ENCODE results near the gene THBS3.
"Not testable (repeated sequence)": the region's sequence is repeated elsewhere in the genome, so short reads cannot be mapped to it uniquely, and the experiment has no call there.

THBS3 gene

GRCh38 chr1:155205969-155206593 is 1.6 kb downstream of the THBS3 start:
- no peak for DNase-seq

DNA sequence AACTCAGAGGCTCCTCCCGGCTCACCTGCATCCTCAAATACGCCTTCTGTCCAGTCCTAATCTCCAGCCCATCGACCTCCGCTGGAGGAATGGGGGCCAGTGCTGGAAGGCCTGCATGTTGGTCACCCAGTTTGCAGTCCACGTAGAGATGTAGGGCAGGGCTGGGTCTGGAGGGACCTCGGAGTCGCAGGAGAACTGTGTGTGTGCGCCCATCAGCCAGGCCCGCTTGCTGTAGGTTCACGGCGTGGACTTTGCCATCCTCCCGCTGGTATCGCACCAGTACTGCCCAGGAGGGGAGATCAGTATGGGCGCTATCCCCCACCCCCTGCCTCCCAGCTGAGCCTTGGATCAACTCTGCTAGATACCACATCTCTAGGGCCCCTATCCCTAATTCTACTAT is 2.7 kb downstream of the THBS3 start:
- DNase-seq = no peak

GRCh38 chr1:155202731-155203515 is 4.8 kb downstream of the THBS3 start:
- no peak for DNase-seq

GRCh38 chr1:155202198-155202597 is 5.5 kb downstream of the THBS3 start:
- no peak for DNase-seq

- no peak for DNase-seq
These were observed 6.8 kb downstream of the THBS3 start for GRCh38 chr1:155200920-155201319.

DNA sequence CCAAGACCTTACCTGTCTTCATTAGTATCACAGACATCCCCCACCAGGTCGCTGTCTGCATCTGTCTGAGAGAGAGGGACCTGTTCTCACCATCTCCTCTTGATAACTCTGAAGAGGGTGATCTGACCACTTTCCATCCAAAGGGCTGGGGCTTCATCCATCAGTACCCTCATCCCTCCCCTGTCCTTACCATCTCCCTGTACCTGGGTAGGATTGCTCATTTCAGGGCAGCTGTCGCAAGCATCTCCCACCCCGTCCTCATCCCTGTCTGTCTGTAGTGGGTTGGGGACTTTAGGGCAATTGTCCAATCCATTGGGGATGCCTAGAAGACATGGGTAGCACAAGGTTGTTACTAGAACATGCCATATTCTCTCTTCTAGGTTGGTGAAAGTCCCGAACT is 7.9 kb downstream of the THBS3 start:
- no peak for DNase-seq

DNA sequence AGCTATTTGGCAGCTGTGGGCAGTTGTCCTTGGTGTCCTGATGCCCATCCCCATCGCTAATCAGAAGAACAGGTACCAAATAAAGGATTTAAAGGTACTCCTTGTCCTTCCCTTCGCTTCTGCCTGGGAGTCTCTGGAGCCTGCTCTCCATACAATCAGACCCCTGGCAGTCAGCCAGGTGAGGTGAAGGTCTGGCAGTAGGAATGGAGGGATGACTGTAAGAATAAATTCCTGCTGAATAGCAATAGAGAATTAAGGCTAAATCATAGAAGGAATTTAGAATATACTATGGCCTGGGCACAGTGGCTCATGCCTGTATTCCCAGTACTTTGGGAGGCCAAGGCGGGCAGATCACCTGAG is 9.2 kb downstream of the THBS3 start:
- no peak for DNase-seq

DNA sequence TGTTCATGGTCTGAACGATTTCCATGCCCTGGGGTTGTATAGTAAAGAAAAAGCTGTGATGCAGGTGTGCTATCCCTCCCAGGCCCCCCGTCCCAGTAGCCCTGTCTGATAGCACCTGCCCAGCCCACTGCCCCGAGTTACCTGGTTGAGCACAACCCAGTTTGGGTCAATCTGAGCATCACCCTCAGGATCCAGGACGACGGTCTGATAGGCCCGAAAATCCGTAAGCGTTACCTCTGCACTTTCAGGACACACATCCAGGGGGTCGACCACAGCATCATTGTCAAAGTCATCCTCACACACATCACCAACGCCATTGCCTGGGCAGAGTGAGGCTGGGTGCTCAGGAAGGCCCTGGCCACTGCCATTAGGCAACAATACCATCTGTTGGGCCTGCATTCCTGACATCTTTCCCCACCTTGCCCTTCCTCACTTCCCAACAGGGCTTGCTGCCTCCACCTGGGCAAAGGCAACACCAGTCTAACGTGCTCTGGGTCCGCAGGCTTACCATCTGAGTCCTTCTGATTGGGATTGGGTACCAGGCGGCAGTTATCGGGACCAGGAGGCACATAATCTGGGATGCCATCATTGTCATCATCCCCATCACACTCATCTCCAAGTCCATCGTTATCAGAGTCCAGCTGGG is 9.7 kb downstream of the THBS3 start:
- DNase-seq = no peak

DNA sequence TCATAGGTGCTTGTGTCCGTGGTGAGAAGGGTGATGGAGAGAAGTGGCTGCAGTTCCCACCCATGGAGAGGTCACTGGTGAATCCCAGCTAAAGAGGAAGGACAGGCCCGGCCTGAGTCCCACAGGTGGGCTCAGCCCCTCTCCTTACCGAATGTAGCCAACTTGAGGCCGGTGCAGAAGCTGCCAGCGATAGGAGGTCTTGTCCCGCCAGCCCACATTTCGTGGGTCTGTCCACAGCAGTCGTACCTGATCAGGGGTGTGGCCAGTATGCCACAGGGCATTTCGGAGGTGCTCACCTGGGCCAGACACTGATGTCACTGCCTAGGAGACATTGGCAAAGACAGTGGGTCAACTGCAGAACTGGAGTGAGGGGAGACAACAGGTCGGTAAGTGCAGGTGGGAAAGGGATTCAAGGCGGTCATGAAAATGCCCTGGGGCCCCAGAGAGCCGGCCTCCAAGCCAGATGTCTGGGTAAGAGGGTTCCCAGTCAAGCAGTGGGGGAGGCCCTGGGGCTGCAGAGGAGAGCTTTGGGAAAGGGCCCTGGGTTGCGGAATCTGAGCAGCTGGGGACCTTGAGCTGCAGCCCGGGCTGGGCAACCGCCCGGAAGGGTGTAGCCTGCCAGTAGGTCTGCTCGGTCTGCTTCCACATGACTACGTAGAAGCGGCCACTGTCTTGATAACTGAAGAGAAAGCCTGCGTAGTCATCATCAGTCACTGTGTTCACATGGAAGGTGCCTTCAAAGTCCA is 10.6 kb downstream of the THBS3 start:
- no peak for DNase-seq

DNA sequence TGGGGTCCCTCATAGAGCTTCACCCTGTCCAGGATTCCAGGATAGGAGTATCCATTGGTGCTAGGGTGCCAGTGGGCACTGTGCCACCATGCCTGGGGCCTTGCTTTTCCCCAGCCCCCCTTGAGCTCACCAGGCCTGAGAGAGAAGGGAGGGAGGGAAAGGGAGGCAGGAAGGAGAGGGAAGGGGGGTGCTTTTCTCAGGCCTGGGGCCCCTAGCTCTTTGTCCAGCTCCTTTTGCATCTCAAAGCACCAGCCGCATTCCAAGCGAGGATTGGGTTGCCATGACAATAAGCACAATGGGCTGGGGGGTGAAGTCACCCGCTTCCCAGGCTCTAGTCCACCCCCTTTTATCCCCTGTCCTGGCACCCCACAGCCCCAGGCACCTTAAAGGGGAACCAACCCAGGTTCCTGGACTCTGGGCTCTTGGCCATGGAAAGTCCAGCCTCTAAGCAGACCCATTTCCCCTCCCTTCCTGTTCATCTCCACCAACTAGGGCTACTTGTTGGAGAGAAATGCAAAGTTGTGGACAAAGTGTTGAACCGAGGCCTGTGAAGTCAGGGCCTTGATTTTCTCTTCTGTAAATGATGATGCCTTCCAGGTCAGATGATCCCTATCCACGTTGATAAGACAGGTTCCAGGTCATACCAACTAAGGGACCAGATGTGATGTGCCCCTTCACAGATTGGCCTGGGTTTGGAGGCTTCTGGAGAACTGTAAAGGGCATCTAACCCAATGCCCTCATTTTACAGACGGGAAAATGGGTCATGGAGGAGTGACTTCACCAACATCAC is 11.4 kb downstream of the THBS3 start:
- DNase-seq = no peak

GRCh38 chr1:155195201-155196102 is 12.2 kb downstream of the THBS3 start:
- DNase-seq = no peak

DNA sequence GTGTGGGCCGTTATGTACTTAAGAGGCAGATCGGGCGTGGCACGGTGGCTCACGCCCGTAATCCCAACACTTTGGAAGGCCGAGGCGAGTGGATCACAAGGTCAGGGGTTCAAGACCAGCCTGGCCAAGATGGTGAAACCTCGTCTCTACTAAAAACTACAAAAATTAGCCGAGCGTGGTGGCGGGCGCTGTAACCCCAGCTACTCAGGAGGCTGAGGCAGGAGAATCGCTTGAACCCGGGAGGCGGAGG is 13.8 kb downstream of the THBS3 start:
- not testable (repeated sequence) for DNase-seq

DNA sequence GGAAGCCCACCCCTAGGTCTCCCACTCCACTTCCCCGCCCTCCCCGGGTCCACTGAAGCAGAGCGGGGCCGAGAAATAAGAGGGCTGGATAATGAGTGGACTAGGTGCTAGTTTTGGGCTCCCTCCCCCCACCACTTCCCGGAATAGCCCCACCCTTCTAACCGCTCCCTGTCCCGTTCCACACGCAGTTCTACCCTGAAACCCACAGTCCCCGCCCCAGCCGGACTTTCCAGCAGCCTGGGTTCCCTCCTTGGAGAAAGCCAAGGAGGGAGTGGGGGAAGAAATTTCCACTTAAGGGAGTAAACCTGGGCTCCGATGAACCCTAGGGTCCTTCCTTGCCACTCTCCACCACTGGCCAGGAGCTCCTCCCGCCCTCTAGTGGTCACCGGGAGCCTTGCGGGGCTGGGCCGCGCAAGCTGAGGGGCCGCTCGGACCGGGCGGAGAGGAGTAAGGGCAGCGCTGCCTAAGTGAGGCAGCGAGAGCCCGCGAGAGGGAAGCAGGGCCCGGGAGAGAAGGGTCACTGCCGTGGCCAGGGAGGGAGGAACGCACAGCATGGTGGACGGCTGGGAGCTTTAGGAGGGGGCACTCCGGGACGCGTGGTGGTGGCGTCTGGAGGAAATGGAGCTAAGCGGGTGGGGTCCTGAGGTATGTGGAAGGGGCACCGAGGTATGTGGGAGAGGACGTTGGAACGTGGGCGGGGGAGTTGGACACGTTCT is 14.3 kb downstream of the THBS3 start:
- DNase-seq = peak; percentile 54

- no peak for DNase-seq
These were observed 15.1 kb downstream of the THBS3 start for GRCh38 chr1:155192346-155193274.

- DNase-seq = no peak
These were observed 15.8 kb downstream of the THBS3 start for GRCh38 chr1:155191904-155192303.

- DNase-seq = not testable (repeated sequence)
These were observed 17.8 kb downstream of the THBS3 start for GRCh38 chr1:155189926-155190325.

DNA sequence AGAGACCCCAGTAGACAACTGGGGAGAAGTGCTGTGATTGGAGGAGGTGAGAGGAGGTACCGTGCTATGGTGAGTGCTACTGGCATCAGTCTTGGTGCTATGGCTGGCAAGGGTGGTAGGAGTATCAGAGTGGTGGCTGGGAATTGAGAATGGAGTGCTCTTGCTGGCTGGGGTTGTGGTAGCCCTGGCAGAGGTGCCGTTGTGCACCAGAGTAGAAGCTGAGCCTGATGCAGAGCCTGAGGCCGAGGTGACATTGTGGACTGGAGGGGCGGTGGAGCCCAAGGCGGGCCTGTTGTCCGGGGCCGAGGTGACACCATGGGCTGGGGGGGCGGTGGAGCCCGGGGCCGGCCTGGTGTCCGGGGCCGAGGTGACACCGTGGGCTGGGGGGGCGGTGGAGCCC is 19.4 kb downstream of the THBS3 start:
- no peak for DNase-seq

DNA sequence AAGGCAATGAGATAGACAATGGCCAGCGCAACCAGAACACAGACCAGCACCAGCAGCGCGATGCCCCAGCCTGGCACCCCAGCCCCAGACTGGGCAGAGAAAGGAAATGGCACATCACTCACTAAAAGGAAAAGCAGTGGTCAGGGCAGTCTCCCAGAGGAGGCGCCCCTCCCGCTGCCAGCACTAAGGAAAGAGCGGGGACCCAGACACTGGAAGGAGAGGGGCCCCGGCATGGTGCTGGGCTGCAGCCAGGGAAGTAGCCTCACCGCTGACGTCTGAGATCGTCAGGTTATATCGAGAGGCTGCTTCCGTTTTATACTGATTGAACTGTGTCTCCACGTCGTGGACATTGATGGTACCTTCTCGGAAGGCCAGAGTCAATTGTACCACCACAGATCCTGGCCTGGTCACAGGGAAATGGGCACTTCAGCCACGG is 20.2 kb downstream of the THBS3 start:
- no peak for DNase-seq

GRCh38 chr1:155186794-155187455 is 20.8 kb downstream of the THBS3 start:
- no peak for DNase-seq

Measured in KG1 (cell line).